GM20431 (cell line): ENCODE data around the gene ZCCHC14.

Experiments
- in situ Hi-C: fragments of 300-500 bp; cut with MseI, MboI; formaldehyde crosslinking; loops from one replicate; pipeline ENCODE4 v1.15.0; 2020; ENCODE audit warnings: low sequenced_read_pairs; ENCODE audit not compliant: unreplicated experiment

Gene ZCCHC14

DNA sequence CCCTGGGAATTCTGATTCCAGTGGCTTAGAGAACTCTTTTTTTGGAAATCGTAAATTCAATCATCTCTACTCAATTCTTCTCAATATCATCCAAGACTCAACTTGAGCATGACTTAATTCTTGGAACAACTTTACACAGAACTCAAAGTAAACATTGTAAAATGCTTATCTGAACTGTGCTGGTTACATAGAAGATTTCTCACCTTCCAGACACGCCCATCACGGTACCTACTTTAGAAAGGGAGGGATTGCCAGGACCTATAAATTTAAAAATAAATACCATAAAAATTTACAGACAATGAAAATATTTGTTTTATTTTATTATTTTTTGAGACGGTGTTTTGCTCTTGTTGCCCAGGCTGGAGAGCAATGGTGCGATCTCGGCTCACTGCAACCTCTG, 74.2 kb downstream of the ZCCHC14 start:
- in situ Hi-C loops, result loop anchor here (25.0 kb wide), 1 partner anchor 219 kb away; no protein-coding TSS in a partner anchor

DNA sequence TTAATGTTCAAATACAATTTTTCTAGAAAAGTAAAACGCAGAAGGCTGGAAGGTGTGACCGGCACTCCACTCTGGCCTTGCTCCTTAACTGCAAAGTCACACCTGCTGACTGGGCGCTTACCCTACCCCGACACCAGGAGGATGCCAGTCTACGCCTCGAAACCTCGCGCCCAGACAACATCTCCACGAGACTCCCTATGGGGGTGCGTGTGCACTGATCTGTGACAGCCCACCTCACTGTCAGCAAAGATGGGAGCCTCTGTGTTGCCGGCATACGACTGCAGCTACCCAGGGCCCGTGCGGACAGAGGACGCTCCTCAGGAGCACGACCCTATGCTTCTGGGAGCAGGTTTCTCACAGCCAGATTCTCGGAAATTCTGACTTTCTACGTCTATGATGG, 74.6 kb downstream of the ZCCHC14 start:
- in situ Hi-C loops, result loop anchor here (25.0 kb wide), 1 partner anchor 219 kb away; no protein-coding TSS in a partner anchor

DNA sequence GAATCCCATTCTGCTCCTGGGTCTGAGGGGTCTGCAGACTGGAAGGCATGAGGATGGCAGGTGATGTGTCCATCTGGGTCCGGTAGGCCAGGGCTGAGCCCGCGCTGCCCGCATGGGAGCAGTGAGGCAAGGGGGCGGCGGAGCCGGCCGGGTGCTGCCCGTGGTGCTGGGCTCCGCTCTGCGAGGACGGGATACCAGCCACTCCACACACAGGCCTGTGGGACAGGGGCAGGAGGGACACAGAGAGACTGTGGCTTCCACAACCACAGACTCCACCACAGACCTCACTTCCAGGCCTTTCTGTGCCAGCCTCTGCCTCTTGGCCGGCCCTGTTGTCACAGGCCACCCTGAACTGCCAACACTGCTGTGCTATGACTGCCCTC, 75.3 kb downstream of the ZCCHC14 start:
- in situ Hi-C loops, result loop anchor here (25.0 kb wide), 1 partner anchor 220 kb away; no protein-coding TSS in a partner anchor

DNA sequence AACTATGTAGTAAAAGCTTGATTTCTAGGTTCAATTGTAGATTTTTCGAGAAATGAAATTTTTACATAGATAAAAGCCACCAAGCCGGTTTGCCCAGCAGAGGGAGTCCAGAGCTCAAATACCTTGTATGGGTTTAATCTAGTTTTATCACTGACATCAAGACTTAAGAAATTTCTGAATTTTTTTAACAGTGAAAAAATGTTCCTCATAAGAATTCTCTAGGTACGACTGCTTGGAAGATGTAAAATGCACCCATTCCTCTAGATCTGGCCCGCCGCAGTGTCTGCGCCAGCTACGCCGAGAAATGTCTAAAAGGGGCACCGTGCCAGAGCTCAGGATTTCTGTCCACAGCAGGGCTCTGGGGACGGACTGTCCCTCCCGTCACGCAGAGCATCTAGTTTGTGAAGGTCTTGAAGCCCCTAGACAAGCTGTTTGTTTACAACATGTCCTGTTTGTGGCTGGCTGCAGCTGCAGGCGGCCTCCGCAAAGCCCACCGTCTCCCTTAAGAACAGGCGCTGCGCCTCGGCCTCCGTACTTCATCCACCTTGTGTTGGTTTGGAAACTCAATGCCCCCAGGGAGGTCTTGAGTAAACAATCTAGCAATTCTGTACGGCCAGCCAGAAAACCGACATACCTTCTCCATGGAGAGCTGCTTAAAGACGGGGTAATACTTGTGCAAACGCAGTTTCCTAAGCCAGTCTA, 75.8 kb downstream of the ZCCHC14 start:
- in situ Hi-C loops, result loop anchor here (25.0 kb wide), 1 partner anchor 220 kb away; no protein-coding TSS in a partner anchor

DNA sequence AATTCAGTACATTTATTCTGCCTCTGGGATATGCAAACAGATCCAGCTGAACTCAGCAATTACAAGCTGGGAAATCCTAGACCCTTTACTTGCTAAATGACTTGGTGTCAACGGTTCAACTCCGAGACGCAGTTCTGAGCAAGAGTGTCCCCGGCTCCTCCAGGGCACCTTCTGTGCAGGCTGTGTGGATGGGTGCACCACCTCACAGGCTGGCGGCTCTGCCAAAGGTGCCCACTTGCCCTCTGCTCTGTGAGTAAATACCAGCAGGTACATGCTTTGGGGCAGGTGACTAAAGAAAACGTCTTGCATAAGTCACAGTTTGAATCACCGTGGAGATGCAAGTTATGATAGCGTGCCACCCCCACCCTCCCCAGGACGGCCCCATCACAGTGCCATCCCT, 77.4 kb downstream of the ZCCHC14 start:
- in situ Hi-C loops, result loop anchor here (25.0 kb wide), 1 partner anchor 222 kb away; no protein-coding TSS in a partner anchor

DNA sequence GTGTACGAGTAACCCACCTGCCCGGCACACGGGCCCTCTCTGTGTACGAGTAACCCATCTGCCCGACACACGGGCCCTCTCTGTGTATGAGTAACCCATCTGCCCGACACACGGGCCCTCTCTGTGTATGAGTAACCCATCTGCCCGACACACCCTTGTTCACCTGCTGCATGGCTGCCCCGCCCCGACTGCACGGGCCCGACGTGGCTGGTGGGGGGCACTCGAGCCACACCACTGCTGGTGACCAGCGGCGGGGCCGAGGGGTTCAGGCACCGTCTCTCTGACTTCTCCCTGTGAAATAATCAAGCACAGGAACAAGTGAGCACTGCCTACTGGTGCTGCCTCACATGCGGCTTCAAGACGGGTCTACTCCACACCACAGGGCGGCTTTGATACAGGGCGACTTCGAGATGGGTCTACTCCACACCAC, 78.6 kb downstream of the ZCCHC14 start:
- in situ Hi-C loops, result loop anchor here (25.0 kb wide), 1 partner anchor 223 kb away; no protein-coding TSS in a partner anchor

DNA sequence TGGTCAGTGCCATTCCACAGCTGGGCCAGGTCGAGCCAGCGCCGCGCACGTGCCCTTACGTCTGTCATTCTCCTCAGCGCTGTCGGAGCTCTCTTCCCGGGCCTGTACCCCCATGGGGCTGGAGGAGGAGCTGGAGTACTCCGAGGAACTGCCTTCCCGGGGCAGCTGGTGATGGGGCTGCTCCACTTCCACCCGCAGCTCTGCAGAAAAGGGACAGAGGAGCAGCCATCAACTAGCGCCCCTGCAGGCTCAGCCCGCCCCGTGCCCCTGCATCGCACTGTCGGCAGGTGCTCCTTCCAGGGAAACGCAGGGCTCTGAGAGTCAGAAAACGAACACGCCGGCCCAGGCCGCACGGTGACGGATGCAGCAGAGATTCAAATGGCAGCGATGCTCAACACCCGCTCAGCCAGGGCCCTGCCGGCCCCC, 79.8 kb downstream of the ZCCHC14 start:
- in situ Hi-C loops, result loop anchor here (25.0 kb wide), 1 partner anchor 224 kb away; no protein-coding TSS in a partner anchor

DNA sequence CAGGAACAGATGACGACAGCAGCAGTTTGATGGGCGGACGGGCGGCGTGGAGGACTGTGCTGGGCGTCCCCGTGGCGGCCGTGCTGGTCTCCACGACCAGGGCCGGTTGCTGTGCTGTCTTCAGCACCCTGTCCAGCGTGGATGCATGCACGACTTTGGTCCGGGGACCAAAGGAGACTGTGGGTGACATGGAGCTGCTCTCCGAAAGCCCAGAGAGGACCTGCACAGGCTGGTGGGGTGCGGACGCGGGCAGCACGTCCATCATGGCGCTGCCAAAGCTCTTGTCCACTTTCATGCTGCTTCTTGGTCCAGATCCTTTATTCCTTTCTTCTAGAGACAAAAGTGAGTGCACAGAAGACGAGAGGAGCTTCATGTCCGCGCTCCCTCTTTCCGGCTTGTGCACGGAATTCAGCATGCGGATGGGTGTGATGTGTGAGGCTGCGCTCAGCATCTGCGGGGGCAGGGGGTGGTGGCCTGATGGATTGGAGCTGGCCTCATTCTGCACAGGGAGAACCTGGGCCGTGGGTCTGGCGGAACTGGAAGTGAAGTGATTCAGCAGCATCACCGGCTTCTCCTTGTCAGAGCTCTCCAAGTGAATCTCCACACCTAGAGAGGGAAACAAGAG, 80.3 kb downstream of the ZCCHC14 start:
- in situ Hi-C loops, result loop anchor here (25.0 kb wide), 1 partner anchor 225 kb away; no protein-coding TSS in a partner anchor

DNA sequence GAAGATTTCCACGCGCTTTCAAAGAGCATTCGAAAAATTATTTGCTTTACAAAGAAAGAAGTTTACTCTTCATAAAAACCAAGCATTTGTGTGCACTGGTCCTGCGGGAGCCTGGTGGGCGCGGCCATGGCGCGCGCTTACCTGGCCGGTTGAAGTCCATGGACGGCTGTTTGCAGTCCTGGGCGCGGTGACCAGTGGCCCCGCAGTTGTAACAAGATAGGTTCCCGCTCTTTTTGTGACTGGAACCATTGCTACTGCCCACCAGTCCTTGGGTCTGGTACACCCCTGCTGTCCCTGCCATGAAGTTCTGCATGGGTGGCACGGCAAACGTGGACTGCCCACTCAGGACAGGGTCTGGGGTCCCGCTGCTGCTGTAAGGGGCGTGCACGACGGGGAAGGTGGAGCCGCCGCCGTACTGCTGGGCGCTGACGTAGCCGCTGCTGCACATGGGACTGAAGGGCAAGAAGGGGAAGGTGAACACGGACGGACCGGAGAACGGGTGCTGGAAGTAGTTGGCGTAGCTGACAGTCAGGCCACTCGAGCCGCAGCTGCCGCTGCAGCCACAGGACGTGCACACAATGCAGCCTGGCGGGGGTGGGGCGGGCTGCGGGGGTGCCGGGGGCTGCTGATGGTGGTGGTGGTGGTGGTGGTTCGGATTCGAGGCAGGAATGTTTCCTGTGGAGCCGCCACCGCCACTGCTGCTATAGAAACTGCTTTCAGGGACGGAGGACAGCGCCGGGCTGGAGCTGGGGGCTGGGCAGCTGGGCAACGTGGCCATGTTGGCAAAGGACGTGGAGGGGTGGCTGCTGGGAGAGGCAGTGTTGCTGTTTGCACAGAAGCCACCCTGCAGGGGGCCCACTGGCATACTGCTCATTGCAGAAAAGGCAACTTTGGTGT, 81.2 kb downstream of the ZCCHC14 start:
- in situ Hi-C loops, result loop anchor here (25.0 kb wide), 1 partner anchor 226 kb away; no protein-coding TSS in a partner anchor

DNA sequence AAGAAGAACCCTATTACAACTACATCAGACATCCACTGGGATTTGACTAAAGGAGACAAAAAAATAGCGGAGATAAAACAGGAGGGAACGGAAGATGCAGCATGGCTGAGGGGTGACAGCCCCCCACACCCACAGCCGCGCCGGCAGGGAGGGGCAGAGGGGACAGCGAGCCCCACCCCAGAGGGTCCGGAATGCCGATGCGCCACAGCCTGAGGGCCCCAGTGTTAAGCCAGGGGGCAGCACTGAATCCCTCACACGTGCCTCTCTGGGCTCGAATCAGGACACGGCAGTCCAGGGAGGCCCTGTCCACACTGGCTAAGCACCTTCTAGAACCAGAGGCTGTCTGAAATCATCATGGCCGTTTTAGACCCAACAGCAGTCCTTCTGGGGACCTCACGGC, 81.9 kb downstream of the ZCCHC14 start:
- in situ Hi-C loops, result loop anchor here (25.0 kb wide), 1 partner anchor 226 kb away; no protein-coding TSS in a partner anchor

DNA sequence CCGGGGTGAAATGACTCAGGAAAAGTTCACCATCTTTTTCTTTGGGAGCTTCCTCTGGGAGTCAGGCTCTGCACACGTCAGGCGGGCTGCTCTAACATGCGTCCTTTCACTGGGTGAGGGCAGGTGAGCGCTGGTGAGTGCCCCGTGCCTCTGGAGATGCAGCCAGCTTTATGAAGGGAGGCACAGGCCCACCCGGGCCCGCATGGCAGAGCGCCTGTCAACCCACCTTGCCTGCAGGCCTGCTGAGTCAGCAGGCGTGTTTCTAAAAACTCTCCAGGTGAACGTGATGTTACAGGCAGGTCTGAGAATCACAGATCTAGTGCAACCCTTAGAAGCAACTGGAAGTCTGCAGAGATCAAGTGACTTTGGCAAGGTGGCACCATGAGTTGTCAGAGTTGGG, 82.3 kb downstream of the ZCCHC14 start:
- in situ Hi-C loops, result loop anchor here (25.0 kb wide), 1 partner anchor 227 kb away; no protein-coding TSS in a partner anchor

DNA sequence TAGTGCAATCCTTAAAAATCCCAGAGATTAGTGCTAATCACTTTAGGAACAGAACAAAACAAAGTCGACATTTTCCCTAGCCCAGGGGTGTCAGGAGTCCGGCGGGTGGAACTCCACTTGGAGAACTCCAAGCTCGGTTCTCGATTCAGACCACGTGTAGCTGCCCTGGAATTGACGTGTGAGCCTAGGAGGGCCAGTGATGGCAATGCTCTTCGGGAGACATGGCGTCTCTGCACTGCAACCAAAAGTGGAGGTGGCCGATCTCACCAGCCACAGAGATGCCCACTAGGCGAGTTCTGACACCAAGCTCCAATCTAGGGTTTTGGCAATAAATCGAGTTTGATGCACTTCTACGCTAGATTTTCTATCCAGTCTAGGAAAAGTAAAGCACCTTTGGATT, 83.0 kb downstream of the ZCCHC14 start:
- in situ Hi-C loops, result loop anchor here (25.0 kb wide), 1 partner anchor 228 kb away; no protein-coding TSS in a partner anchor

DNA sequence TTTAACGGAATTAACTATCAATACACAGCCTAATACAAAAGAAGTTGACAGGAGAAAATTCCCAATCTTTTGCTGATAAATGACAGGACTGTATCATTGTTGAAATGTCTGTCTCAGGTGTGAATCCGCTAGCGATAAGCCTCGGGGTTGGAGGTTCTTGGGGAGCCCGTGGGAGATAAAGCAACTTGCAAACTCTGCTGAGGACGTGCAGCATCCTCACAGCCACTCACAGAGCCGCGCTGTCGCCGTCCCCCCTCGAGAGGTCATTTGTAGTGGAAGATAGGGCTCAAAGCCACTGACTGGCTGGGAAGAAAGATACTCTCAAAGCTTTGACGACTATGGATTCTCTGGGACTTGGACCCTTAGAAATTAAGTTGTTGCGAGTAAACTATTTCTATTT, 83.7 kb downstream of the ZCCHC14 start:
- in situ Hi-C loops, result loop anchor here (25.0 kb wide), 1 partner anchor 228 kb away; no protein-coding TSS in a partner anchor

DNA sequence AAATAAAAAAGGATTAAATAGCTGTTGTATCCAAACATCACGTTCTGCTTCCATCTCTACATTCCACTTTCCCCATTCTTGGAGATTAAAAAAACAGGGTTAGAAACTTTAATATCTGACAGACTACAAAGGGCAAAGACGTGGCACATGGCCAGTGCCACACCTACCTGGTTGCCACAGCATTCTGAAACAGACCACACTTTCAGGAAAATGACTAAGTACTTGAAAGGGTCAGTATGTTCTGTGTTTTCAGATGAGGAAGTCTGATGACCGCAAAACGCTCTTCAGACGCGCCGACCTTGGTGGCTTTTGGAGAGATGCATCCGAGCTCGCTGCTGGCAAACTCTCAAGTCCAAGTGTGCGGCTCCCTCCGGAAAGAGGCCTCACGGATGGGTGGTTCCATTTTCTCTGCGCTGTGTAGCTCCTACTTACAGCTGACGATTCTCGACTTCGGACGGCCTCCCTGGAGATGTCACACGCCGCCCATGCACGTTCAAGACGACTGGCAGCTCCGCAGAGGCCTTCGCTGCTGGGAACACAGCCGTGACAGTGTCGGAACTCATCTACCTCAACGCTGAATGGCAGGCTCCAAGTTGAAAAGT, 85.2 kb downstream of the ZCCHC14 start:
- in situ Hi-C loops, result loop anchor here (25.0 kb wide), 1 partner anchor 230 kb away; no protein-coding TSS in a partner anchor

DNA sequence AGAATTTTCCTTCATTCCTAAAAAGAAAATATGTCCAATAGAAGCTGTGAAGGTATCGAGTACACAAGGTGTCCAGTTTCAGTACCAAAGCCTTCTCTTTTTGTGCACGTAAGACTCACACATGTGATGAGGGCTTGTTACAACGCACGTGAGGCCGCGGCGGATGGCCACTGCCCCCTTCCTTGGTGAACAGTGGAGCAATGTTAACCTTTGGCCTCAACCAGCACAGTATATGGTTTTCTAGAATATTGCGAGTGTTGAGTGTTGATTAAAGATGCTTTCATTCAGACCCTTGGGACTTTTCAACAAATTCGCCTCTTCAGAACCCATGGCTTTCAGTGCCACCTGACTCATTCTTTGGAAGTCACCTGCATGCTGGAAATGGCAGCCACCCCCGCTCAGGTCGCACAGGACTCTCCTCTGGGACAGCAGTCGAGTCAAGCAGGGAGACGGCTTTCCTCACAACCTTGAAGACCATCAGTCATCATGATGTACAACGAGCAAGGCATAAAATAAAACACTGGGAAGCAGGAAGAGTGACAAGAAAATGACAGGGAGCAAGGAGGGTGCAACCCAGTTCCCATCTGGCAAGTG, 86.2 kb downstream of the ZCCHC14 start:
- in situ Hi-C loops, result loop anchor here (25.0 kb wide), 1 partner anchor 231 kb away; no protein-coding TSS in a partner anchor

DNA sequence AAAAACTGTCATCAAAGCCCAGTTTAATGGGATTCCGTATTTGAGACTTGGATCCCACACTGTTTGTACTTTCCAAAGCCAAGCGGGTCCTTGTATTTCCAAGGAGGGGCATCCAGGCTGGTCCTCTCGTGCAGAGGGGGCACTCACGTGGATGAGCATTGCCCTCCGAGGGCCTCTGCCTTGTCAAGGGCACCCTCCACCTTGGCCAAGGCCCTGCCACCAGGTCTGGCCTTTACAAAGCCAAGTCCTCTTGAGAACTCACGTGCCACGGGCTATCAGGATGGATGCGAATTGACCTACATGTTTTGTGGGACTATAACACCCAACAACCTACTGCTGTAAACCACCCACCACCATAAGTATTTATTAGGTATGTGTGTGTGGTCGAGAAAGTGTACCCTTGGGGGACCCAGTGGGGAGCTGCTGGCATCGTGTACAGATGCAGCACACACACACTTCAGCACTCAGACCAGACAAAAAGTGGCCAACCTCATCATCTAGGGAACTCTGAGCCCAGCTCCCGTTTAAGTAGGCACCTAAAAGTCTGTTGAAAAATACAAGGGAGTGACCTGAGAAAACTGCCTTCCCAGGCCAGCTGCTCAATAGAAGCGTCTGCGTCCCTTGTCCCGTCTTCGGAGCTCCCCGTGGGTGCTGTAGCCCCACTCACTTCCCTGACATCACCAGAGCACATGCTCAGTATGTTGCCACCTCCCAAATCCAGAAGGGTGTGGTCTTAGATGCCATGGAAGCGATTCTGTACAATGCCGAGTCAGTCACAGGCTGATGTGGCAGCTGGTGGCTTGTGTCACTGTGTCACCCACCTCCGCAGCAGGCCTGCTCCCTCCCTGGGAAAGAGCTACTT, 87.8 kb downstream of the ZCCHC14 start:
- in situ Hi-C loops, result loop anchor here (25.0 kb wide), 1 partner anchor 232 kb away; no protein-coding TSS in a partner anchor

DNA sequence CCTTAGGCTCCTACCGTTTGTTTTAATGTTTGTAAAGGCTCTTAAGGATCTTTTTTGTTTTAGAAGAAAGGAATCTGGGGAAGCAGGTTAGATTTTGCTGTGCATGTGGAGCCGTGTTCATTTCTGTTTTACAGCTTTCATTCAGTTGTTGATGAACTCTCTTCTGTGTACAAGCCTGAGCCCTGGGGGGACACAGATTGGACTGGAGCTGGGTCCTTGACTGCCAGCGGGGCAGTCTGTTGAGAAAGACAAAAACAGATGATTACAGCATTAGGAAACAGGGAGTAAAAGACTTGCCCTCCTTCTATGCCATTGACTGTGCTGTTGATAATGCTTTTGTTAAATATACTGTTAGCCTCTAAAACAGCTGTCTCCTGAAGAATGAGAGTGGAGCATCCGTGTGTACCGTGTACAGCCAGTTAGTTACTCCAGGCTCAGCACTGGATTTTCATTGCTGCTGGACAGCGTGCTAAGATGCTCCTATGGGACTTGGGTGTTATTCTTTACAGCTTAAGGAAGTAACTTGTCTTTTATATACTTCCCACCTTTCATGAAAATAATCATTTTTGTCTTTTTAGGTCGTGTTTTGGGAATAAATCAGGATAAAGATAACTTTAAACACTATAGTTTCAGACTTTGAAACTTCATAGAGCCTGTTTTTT, 97.5 kb downstream of the ZCCHC14 start:
- in situ Hi-C loops, result no loop called here

DNA sequence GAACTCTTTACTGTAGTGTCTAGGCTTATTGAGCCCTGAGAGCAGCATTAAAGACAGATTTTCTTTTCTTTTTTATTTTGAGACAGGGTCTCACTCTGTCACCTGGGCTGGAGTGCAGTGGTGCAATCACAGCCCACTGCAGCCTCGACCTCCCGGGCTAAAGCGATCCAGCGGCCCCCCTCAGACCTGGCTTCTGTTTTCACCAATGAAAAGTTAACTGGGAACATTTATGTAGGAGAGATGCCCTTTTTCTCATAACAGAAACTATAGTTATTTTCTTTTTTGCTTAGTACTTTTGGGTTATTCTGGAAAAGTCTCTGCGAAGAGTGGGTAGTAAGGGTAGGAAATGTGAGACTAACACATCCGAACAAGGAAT, 99.2 kb downstream of the ZCCHC14 start:
- in situ Hi-C loops, result no loop called here
